WI38 (cell line): ENCODE results near the gene RNF222.

Source experiments
- H3K4me3 ChIP-seq: 2 replicates; pipeline ENCODE4 v1.5.1; 2011; ENCODE audit warnings: low read depth, mild to moderate bottlenecking, control low read depth, low read length
- CTCF ChIP-seq: IDR thresholded peaks from 2 replicates; pipeline ENCODE4 v1.5.1; 2012; ENCODE audit warnings: low read depth, mild to moderate bottlenecking, control low read depth, low read length

Gene RNF222

GRCh38 chr17:8438441-8438840 is 40.8 kb upstream of the RNF222 start:
- no peak for TF ChIP-seq CTCF

GRCh38 chr17:8436844-8437171 is 39.2 kb upstream of the RNF222 start:
- H3K4me3 ChIP-seq: peak overlapping the region; percentile 90
- no peak for TF ChIP-seq CTCF

More at GRCh38 chr17:8438441-8438840, 40.8 kb upstream of the RNF222 start:
- no peak overlapping the region for H3K4me3 ChIP-seq

DNA sequence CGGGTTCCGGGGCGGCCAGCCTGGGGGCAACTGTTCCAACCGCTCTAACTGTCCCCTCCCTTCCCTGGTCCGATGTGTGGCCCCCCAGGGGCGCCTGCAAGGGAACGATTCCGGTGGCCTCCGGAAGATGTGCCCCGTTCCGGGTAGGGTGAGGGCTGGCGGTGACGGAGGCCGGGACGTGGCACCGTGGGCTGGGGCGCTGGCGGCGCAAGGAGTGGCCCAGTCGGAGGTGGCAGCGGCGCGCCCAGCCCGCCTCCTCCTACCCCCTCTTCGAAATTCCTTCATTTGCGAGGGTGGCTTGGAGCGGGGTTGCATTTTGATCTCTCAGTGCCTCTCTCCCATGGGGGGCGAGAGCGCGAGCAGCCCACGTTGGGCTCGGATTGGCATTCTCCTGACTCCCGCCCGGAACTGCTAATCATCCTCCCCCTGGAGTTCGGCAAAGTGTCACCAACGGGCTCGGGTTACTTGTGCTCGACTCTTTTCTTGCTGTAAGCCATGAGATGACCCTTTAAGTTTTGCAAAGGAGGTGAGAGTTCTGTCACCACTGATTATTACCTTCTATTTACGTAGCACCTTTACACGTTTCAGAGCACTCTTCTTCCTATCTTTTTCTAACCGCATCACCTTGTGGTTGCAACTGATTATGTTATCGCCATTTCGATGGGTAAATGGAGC is 38.7 kb upstream of the RNF222 start:
- peak overlapping the region; percentile 90 for H3K4me3 ChIP-seq
- TF ChIP-seq CTCF: no peak

DNA sequence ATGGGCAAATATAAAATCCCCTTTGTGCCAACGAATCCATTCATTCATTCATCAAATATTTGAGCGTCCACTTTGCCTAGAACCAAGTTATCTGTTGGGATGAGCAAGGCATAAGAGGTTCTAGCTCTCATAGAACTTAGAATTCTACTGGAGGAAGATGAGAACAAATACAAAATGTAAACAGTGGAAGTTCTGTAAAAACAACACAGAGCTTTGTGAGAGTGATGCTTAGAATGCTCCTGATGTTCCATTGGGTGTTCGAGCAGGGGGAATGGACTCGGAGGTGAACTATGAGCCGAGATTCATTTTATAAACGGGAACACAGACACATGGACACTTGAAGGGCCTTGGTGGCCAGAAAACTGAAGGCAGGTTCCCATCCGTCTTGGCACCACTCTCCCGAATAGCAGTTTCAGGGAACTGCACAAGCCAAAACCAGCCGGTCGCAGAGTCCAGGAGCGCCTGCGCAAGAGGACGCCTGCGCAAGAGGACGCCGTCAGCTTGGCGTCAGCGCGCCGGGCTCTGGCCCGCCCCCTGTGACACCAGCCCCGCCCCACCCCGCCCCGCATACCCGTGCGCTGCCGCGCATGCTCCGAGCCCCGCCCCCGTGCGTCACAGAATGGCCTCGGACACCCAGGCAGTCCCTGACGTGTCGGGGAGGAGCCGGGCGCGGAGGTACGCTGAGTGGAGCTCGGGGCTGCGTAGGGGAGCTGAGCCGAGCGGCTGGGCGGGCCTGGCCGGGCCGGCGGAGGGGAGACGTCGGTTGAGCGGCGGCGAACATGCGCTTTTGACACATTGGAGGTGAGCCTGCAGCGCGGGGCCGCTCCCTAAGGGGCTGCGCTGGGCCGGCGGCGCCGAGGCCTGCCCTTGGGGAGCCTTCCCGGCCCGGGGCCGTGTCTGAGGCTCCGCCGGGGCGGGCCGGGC is 37.9 kb upstream of the RNF222 start, which contains the start of gene NDEL1:
Gene NDEL1 (plus strand): TSS at position 640 of the 924 bp plus-strand sequence. CDS start 8,388 bp downstream, outside the sequence.
- H3K4me3 ChIP-seq: peak within 1 kb of the TSS; percentile 90
- TF ChIP-seq CTCF: no peak

DNA sequence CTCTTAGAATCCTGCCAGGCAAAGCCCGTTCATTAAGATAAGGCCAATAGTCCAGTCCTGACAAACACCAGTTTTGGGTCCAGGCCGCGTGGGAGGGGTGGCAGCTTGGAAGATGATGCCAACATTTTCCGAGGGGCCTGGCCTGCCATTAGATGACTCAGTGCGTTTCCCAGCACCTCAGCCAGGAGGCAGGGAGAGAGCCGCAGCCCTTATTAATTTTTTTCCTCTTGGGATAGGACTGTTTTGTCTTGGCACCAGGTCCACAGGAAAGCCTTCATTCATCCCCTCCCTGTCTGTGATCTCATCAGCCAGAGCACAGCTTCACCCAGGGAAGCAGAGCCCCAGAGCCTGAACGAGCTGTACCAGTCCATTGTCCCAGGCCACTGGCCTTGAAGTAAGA is 33.3 kb upstream of the RNF222 start:
- no peak overlapping the region for H3K4me3 ChIP-seq
- TF ChIP-seq CTCF: no peak

DNA sequence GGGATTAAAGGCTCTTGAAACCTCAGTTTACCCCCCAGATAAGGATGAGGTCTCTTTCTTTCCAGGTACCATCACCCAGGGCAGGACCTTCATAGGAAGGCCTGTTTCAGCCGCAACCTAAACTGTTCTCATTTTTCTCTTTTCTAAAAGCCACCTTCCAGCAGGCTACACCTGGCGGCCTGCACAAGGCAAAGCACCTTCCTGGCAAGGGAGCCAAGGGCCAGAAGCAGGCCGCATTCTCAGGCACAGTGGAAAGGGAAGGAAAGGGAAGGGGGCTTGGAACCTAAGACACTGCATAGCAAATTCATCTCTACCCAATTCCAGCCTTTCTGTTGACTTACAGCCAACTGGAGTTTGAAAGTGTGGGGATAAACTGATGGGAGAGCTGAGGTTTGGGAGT is 29.2 kb upstream of the RNF222 start:
- TF ChIP-seq CTCF: no peak

More for the DNA sequence above, 29.2 kb upstream of the RNF222 start:
- no peak overlapping the region for H3K4me3 ChIP-seq
